Measurements from ENCODE around the gene WDPCP.
"Not testable (repeated sequence)": the region's sequence is repeated elsewhere in the genome, so short reads cannot be mapped to it uniquely, and the experiment has no call there.

The WDPCP gene

GRCh38 chr2:63537306-63537705 is 51.0 kb downstream of the WDPCP start:
- DNase-seq: no peak

DNA sequence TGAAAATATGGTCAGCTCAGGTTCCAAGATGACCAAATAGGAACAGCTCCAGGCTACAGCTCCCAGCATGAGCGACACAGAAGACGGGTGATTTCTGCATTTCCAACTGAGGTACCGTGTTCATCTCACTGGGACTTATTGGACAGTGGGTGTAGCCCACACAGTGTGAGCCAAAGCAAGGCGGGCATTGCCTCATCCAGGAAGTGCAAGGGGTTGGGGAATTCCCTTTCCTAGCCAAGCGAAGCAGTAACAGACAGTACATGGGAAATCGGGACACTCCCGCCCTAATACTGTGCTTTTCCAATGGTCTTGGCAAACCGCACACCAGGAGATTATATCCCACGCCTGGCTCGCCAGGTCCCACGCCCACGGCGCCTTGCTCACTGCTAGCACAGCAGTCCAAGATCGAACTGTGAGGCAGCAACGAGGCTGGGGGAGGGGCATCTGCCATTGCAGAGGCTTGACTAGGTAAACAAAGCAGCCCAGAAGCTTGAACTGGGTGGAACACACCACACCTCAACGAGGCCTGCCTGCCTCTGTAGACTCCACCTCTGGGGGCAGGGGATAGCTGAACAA is 57.5 kb downstream of the WDPCP start:
- no peak for DNase-seq

GRCh38 chr2:63525905-63526304 is 62.4 kb downstream of the WDPCP start:
- DNase-seq: no peak

GRCh38 chr2:63522950-63523349 is 65.3 kb downstream of the WDPCP start:
- DNase-seq: no peak

DNA sequence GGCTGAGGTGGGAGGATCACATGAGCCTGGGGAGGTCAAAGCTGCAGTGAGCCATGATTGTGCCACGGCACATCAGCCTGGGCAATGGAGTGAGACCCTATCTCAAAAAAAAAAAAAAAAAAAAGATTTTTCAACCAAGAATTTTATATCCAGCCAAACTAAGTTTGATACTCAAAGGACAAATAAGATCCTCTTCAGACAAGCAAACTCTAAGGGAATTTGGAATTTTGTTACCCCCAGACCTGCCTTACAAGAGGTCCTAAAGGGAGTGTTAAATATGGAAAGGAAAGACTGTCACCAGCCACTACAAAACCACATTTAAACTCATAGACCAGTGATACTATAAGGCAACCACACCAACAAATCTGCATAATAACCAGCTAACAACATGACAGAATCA is 67.5 kb downstream of the WDPCP start:
- no peak for DNase-seq

DNA sequence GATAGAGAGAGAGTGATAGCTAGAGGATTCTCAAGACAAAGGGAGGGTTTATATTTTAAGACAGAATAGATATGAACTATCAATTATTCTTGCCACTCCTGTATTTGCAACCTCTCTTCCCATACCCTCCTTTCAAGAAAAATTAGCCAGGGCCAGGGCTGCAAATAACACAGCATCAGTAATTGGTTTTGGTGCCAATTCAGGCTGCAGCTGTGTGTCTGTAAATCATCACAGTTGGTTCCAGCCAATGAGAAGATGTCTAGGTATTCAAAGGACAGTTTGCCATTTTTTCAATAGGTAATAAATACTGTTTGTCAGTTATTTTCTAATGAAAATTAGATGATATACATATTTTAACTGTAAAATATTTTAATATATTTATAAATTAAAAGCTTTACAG is 73.5 kb downstream of the WDPCP start:
- no peak for DNase-seq

GRCh38 chr2:63514237-63514716 is 74.0 kb downstream of the WDPCP start:
- no peak for DNase-seq

GRCh38 chr2:63506320-63506719 is 82.0 kb downstream of the WDPCP start:
- no peak for DNase-seq

GRCh38 chr2:63503818-63504217 is 84.5 kb downstream of the WDPCP start:
- DNase-seq: no peak

DNA sequence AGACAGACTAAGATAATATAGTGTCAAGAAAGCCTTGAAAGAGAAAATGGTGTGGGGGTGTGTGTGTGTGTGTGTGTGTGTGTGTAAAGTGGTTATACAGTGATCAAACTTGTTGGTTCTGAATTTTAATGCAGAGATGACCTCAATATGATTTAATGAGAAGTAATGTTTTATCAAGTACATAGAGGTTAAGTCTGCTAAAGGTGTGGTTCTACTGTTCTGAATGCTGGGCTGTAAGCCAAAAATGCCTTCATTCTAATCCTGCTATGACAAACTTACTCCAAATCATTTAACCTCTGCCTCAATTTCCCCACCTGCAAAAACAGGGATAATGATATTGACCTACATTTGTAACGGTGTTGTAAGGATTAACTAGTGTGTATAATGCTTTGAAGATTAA is 87.9 kb downstream of the WDPCP start:
- no peak for DNase-seq

- DNase-seq: no peak
Observed at GRCh38 chr2:63497576-63497975, 90.7 kb downstream of the WDPCP start.

- no peak for DNase-seq
Observed at GRCh38 chr2:63494968-63495367, 93.3 kb downstream of the WDPCP start.

- no peak for DNase-seq
Observed at GRCh38 chr2:63494100-63494499, 94.2 kb downstream of the WDPCP start.

GRCh38 chr2:63488118-63488713 is 100.1 kb downstream of the WDPCP start:
- no peak for DNase-seq

DNA sequence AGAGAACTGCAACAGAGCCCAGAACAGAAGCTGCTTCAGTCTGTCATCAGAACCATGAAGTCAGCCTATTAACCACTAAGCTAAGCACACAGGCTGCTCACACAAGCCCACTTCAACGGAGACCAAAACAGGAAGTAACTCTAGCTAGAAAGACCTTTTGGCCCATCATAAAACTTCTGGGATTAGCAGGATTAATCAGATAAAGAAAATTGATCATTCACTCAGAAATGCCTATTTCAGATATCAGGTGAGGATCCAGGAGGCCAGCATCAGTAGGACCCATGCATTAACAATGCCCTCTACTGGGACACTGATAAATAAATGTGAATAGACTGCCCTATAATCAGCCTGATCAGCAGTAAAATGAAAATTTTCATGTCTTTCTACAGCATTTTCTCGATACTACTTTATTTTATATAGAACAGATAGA is 101.4 kb downstream of the WDPCP start:
- no peak for DNase-seq

- no peak for DNase-seq
Observed at GRCh38 chr2:63484901-63485300, 103.4 kb downstream of the WDPCP start.

DNA sequence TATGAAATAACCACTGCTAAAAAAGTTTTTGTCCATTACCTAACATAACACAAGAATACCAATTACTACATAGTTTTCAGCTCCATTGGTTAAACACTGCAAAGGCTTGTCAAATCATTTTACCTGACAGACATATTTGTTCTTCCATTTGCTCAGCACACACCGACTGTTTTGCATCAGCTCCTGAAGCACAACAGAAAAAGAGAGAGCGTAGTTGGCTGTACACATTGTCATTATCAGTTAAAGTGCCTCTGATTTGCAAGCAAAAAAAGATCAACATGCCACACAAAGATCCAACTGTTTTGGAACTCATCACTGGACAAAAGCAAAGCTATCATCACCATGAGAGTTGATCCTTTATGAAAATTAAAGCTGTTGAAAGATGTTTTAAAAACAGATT is 103.8 kb downstream of the WDPCP start:
- no peak for DNase-seq

GRCh38 chr2:63477686-63478085 is 110.6 kb downstream of the WDPCP start:
- no peak for DNase-seq

GRCh38 chr2:63469313-63469712 is 119.0 kb downstream of the WDPCP start:
- not testable (repeated sequence) for DNase-seq

DNA sequence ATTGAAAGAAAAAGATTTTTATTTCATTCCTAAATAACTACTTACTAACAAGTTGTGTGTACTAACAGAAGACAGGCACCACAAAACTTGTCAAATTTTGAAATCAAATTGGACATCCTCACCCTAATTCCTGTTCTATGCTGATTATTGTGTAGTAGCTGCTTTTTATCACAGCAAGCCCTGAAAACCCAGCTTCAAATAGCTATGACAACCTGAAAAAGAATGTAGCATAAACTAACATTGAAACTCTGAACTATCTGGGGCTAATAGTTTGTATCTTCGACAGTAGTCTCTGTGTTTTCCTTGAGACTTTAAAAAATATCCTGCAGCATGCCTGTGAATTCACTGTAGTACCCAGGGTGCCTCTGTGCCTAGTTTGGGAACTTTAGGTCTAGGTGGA is 122.6 kb downstream of the WDPCP start:
- DNase-seq: no peak

DNA sequence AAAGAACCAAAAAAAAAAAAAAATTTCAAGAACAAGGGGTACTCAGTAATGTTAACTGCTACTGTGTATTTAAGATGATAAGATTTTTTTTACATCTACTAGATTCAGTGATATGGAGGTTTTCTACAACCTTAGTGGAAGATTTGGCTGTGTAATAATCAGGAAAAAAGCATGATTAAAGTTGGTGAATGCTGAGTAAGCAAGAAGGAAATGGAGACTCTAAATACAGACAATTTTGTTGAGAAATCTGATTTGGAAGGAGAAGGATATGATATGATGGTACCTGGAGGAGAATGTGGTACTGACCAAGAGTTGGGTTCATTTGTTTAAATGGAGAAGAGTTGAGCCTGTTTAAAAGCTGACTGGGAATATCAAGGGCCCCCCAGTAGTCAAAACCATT is 125.1 kb downstream of the WDPCP start:
- no peak for DNase-seq

DNA sequence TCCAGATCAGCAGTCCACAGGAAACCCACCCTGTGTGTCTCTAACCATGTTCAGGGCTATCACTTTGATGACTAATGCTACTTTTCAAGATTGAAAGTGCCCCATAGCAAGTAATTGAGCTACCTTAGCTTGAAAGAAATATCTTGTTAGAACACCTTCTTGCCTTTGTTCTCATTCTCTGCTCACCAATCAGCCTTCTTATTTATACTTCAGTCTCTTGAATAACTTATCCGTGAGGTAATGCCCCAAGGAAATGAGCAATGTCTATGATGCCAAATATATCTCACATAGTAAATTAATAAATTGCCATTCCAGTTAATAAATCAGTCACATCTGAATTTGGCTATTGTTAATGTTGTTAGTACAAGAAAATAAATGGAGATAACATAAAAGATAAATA is 141.6 kb downstream of the WDPCP start:
- DNase-seq: no peak

GRCh38 chr2:63444565-63445288 is 143.6 kb downstream of the WDPCP start:
- DNase-seq: no peak

- no peak for DNase-seq
Observed at GRCh38 chr2:63440612-63441011, 147.7 kb downstream of the WDPCP start.

Measured in DMS79 treated with DMSO at 0.1 percent for 48 hours (cell line).